Measurements from ENCODE around the gene MCM10.
"Not testable (repeated sequence)": the region's sequence is repeated elsewhere in the genome, so short reads cannot be mapped to it uniquely, and the experiment has no call there.

The MCM10 gene

DNA sequence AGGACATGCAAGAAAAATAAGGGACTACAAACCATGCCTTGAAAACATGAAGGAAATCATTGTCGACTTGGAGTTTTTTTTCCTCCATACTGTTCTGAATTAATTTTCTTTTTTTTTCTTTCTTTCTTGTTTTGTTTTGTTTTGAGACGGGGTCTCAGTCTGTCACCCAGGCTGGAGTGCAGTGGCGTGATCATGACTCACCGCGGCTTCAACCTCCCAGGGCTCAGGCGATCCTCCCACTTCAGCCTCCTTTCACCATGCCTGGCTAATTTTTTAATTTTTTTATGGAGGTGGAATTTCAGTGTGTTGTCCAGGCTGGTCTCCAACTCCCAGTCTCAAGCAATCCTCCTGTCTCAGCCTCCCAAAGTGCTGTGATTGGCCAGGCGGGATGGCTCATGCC is 61.2 kb downstream of the MCM10 start:
- DNase-seq = no peak

DNA sequence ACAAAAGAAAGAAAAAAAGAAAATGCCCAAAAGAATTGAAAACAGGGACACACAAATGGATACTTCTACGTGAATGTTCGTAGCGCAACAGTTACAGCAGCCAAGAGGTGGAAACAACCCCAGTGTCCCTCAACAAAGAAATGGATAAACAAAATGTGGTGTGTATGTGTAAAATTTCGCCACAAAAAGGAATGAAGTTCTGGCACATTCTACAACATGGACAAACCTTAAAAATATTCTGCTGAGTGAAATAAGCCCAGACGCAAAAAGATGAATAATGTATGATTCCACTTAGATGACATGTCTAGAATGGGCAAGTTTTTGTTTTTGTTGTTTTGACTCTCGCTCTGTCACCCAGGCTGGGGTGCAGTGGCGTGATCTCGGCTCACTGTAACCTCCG is 61.9 kb downstream of the MCM10 start:
- DNase-seq = no peak

DNA sequence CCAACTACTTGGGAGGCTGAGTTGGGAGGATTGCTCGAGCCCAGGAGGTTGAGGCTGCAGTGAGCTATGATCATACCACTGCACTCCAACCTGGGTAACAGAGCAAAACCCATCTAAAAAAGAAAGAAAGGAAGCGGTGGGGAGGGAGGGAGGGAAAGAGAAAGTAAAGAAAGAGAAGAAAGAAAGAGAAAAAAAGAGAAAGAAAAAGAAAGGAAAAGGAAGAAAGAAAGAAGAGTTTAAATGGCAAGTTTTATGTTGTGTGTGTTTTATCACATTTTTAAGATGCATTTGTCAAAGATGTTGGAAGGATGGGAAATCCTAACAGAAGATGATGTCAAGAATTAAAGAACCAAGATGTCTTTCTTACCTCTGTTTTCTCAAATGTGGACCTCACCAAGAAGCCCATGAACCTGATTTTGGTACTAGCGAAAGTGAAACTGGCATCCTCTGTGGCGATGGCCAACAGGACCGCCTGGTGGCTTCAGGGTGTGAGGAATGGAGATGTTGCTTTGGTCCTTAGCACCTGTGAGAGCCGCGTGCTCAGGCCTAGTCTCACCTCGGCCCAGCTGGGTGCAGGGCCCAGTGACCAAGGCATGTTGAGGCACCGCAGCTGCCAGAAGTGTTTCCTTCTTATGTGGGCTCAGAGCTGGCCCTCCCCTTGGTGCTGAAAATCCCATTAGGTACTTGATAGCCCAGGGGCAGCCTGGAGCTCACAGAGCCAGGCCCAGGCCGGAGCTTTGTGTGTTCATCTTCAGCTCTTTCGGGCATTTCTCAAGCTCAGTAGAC is 63.0 kb downstream of the MCM10 start:
- no peak for DNase-seq

DNA sequence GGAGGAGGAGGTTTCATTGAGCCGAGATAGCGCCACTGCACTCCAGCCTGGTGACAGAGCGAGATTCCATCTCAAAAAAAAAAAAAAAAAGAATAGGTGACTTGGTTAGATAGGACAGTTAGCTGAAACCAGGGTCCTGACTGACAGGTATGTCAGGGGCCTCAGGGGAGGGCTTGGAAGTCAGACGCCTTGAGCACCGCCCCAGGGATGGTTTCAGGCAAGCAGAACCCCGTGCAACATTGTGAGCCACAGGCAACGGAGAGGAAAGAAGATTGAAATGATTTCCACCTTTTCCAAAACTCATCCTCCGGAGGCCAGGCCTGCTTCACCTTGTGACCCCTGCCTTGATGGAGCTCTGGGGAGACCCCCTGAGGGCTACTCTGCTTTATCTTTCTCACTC is 64.2 kb downstream of the MCM10 start:
- DNase-seq = no peak

DNA sequence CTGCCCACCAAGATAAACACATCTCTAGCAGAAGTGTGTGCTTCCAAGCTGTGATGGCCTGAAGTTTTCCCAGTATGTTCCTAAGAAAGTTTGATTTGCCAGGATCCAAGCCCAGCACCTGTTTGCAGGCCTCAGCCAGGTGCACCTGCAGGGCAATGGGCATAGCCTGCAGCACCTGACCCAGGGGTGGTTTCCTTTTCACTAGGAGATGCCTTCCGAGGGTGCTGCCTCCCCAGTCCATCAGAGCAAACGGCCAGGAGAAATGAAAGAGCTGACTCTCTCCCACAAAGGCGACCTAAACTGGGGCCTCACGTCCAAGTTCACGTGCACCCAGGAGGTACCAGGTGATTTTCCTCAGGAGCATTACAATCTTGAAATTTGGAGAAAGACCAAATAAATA is 65.7 kb downstream of the MCM10 start:
- DNase-seq = no peak

DNA sequence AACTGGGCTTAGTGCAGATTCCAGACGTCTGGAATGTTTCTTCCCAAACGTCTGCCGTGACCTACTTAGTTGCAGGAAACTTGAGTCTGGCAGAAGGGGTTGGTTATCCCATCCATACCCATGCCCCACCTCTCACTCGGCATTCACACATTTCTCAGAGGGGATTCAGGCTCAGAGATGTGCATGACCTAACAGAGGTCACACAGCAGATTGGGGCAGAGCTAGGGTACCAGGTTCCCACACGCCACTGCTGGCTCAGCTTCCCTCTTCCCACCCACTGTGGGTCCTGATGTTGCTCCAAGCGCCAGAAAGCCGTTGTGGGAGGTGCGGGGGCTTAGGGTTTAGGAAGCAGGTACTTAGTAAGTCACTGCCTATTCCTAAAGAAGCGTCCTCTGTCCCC is 69.8 kb downstream of the MCM10 start:
- no peak for DNase-seq

DNA sequence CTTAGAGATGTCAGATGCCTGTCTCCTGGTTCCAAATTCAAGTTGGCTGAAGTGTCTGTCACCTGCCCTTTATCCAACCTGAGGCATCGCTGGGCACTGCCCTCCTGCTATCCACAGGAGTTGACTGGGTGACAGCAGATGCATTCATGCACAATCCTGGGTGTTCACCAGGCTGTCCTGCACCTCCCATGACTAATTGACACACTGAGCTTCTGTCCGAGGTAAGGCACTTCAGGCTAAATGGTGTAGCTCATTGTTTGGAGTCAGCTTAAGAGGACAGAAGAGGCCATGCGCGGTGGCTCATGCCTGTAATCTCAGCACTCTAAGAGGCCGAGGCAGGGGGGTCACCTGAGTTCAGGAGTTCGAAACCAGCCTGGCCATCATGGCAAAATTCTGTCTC is 70.5 kb downstream of the MCM10 start:
- DNase-seq = no peak

DNA sequence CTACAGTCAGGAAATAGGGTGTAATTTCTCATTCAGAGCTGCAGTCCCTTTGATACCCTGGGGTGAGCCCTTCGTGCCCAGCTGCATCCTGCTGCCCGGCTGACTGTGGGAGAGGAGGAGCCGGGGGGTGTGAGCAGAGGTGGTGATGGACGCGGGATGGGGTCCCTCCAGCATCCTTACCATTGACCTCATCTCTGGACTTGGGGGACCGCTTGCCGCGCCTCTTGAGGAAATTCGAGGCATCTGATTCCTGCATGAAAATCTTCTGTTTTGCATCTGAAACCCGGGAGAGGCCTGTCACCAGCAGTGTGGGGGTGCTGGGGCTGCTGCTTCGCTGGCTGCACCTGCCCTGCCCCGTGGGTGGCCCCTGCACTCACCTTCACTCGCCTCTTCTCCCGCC is 72.0 kb downstream of the MCM10 start:
- no peak for DNase-seq

DNA sequence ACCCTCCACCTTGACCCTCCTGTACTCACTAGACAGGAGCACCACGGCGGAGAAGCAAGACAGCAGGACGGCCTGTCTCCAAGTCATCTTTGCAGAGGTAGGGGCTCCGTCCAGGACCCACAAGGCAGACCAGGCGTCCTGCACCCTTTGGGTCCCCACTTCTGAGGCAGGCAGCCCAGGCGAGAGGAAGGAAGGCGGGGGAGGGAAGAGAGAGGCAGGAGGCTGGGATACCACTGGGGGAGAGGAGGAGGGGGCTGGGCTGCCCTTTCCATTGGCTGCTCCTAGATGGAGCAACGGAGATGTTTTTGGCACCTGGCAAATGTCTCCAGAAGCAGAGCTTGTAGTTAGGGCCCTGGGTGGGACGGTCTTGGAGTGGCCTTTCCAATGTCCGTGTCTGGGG is 72.8 kb downstream of the MCM10 start, which contains the start of gene UCMA:
Gene UCMA (minus strand): TSS at position 203 of the 400 bp plus-strand sequence. CDS start 116 bp downstream, at position 87.
- DNase-seq = no peak

DNA sequence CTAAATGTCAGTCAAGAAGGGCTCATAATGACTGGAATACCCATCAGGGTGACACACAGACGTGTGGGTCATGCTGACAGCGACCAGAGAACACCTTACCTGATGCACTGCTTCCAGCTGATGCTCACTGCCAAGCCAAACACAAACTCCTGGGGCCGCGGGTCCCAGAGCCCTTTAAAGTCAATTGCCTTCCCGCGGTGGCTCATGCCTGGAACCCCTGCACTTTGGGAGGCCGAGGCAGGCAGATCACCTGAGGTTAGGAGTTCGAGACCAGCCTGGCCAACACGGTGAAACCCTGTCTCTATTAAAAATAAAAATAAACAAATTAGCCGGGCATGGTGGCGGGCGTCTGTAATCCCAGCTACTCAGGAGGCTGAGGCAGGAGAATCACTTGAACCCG is 73.4 kb downstream of the MCM10 start:
- not testable (repeated sequence) for DNase-seq

DNA sequence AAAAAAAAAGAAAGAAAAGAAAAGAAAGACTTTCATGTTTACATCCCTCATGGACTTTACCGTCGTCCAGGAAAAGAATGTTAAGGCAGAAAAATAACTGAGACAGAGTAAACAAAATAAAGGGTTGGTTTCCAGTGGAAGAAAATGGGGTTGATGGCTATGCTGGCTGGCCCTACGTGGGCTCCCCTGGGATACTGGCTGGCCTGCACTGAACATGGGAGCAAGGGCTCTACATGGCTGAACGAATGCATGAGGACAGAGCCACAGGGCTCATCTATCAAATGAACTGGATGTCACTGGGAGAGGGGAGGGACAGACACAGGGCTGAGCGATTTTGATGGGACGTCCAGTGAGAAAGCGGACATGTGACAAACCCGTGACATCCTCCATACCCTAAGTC is 75.3 kb downstream of the MCM10 start:
- DNase-seq = no peak

DNA sequence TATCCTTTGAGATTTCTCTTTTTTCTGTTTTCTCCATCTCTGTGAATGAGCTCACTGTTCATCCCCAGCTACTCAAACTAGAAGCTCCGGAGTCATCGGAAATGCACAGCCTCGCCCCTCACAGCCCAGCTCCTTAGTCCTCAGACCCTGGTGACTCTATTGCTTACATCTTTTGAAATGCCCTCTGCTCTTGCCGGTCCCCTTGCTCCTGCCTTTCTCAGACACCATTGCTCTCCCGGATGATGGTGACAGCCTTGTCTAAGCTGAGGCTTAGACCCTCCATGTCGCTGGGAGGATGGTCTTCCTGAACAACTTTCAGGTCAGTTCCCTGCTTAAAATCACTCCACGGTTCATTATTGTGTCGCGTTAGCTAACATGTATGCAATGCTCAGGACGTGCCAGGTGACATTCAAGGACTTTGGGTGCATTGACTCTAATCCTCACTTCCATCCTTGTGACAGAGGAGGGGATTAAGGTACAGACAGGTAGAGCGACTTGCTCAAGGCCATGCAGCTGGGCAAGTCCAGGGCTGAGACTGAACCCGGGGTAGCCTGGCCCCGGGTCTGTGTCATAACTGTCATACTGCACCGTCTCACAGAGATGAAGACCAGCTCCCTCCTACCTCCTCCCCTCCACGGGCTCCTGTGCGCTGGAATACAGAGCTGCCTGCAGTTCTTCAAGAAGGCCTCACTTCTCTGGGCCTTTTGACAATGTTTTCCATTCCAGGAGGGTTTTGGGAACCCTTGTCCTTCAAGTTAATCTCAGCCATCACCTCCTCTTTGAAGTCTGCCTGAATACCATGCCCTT is 77.1 kb downstream of the MCM10 start:
- DNase-seq = no peak

DNA sequence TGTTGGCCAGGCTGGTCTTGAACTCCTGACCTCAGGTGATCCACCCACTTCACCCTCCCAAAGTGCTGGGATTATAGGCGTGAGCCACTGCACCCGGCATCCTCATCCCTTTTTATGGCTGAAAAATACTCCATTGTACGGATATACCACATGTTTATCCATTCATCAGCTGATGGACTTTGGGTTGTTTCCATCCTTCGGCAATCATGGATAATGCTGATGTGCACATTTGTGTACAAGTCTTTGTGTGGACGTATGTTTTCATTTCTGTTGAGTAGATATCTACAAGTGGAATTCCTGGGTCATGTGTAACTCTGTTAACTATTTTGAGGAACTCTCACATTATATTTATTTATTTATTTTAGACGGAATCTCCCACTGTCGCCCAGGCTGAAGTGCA is 78.6 kb downstream of the MCM10 start:
- DNase-seq = no peak

DNA sequence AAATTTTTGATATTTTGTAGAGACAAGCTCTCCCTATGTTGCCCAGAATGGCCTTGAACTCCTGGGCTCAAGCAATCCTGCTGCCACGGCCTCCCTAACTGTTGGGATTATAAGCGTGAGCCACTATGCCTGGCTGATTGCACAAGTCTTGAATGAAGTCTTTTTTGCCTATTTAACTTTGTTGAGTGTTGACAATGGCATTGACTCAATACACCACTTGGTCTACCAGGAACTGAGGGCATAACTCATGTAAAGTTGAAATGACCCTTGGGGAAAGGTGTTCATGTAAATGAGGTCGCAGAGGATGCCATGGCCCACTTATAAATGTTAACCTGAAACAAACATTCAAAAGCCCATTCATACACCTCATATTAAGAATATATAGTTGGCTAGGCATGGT is 80.3 kb downstream of the MCM10 start:
- DNase-seq = no peak

DNA sequence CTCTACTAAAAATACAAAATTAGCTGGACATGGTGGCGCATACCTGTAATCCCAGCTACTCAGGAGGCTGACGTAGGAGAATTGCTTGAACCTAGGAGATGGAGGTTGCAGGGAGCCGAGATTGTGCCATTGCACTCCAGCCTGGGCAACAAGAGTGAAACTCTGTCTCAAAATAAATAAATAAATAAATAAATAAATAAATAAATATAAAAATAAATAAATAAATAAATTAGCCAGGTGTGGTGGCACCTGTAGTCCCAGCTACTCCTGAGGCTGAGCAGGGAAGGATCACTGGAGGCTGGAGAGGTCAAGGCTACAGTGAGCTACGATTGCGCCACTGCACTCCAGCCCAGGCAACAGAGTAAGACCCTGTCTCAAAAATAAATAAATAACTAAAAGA is 80.9 kb downstream of the MCM10 start:
- DNase-seq = not testable (repeated sequence)

DNA sequence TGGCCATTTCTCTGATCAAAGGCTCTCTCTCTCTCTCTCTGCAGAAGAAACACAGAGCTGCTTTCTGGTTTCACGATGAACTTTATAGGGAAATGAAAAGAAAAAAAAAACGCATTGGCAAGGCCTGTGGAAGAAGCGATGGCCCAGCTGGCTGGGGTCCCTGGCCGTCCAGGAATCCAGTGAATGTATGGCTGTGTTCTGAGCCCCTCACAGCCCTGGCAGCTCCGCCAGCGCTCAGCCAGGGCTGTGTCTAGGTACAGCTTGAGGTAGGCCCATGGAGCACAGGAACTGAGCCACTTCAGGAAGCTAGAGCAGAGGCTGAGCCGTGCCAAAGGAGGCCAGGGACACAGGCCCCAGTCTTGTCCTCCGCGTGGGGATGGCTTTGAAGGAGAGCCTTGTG is 85.9 kb downstream of the MCM10 start:
- DNase-seq = no peak

DNA sequence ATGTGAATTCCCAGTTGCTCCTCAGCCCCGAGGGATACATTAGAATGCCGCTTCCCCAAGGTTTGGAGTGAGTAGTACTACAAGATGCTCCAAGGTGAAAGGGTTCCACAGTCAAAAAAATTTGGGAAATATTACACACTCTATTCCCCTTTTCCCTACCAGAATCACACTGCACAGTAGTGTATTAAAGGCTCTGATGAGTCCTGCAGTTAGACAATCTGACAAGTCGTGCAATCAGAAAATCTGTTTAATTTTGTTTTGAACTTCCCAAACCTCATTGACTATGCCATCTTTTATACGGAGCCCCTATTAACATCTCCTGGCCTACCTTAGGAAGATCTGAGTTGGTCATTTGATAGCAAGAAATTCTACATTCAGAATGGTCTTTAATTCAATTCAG is 86.4 kb downstream of the MCM10 start:
- no peak for DNase-seq

DNA sequence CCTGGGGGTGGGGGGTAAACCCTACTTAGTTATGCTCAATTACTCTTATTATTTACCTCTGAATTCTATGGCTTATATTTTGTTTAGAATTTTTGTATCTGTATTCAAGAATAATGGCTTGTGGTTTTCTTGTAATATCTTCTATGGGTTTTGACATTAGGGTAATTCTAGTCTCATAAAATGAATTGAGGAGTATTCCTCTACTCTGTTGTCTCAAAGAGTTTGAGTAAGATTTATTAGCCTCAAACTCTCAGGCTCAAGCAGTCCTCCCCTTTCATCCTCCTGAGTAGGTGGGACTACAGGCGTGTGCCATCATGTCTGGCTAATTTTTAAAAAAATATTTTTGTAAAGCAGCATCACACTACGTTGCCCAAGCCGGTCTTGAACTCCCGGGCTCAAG is 92.4 kb downstream of the MCM10 start:
- no peak for DNase-seq

DNA sequence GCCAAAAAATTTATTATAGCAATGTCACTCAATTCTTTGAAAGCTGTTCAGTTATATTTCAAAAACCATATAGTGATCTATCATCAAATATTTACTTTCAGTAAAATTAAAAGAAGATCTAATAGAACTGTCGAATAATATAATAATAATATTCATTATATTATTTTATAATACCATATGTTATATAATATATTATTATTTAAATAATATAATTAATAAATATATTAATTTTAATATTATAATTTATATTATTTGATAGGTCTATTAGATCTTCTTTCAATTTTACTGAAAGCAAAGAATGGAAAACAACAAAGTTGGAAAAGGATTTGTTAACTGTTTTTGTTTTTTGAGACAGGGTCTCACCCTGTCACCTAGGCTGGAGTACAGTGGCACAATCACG is 95.3 kb downstream of the MCM10 start:
- no peak for DNase-seq

DNA sequence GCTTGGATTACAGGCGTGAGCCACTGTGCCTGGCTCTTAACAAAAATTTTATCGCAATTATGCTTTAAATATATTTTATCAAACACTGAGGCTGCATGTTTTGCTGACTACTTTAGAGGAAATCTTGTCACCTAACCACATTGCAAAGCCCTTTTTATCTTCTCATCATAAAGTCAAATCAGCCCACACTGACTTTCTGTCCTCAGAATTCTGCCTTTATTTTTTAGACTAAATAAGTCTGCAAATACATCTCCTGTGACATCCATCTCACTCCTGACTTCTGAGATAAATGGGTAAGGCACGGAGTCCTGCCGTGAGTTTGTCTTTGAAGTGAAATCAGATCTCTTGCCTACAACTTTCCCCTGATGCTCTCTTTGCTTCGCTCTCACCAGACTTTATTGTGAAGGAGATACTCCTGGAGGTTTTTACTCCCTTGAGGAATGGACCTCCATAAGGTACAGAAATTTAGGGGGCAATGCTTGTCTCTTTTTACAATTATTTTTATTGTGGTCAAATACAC is 96.3 kb downstream of the MCM10 start:
- no peak for DNase-seq
